Colon (tissue), 2 donors: ENCODE data around the gene EPS8L1.

Source experiments
- FAIRE-seq: peaks from 2 replicates; lab custom pipeline; 2012; peaks lifted over from hg19 to GRCh38; lab: Jason Lieb, UNC
- donor health status: control.
- donor health status: control.

Gene EPS8L1

GRCh38 chr19:55080121-55080967 is 4.7 kb downstream of the EPS8L1 start:
- FAIRE-seq: no peak

- no peak for FAIRE-seq
Observed at GRCh38 chr19:55080968-55081769, 5.5 kb downstream of the EPS8L1 start.

- no peak for FAIRE-seq
Observed at GRCh38 chr19:55081770-55082019, 6.0 kb downstream of the EPS8L1 start.

- no peak for FAIRE-seq
Observed at GRCh38 chr19:55082020-55082851, 6.6 kb downstream of the EPS8L1 start.

GRCh38 chr19:55083004-55083850 is 7.6 kb downstream of the EPS8L1 start:
- no peak for FAIRE-seq

GRCh38 chr19:55084416-55084815 is 8.7 kb downstream of the EPS8L1 start:
- no peak for FAIRE-seq

GRCh38 chr19:55085923-55086715 is 10.4 kb downstream of the EPS8L1 start:
- FAIRE-seq: no peak

GRCh38 chr19:55086730-55087541 is 11.3 kb downstream of the EPS8L1 start:
- no peak for FAIRE-seq

- FAIRE-seq: no peak
Observed at GRCh38 chr19:55087542-55087901, 11.9 kb downstream of the EPS8L1 start.

GRCh38 chr19:55088021-55088451 is 12.4 kb downstream of the EPS8L1 start:
- no peak for FAIRE-seq

- no peak for FAIRE-seq
Observed at GRCh38 chr19:55088543-55089341, 13.1 kb downstream of the EPS8L1 start.

GRCh38 chr19:55089342-55089944 is 13.8 kb downstream of the EPS8L1 start:
- no peak for FAIRE-seq

GRCh38 chr19:55090564-55090963 is 14.9 kb downstream of the EPS8L1 start:
- no peak for FAIRE-seq

- no peak for FAIRE-seq
Observed at GRCh38 chr19:55091126-55091910, 15.6 kb downstream of the EPS8L1 start.

GRCh38 chr19:55091955-55092354 is 16.3 kb downstream of the EPS8L1 start:
- FAIRE-seq: no peak

- no peak for FAIRE-seq
Observed at GRCh38 chr19:55092423-55093318, 17.0 kb downstream of the EPS8L1 start.
